NCI-H345 (cell line): ENCODE measurements around the gene CNN2.
"Not testable (repeated sequence)": the region's sequence is repeated elsewhere in the genome, so short reads cannot be mapped to it uniquely, and the experiment has no call there.

ENCODE experiments used
- DNase-seq: peaks from one replicate; lab custom pipeline; 2025; lab: John Stamatoyannopoulos, UW

CNN2 gene

DNA sequence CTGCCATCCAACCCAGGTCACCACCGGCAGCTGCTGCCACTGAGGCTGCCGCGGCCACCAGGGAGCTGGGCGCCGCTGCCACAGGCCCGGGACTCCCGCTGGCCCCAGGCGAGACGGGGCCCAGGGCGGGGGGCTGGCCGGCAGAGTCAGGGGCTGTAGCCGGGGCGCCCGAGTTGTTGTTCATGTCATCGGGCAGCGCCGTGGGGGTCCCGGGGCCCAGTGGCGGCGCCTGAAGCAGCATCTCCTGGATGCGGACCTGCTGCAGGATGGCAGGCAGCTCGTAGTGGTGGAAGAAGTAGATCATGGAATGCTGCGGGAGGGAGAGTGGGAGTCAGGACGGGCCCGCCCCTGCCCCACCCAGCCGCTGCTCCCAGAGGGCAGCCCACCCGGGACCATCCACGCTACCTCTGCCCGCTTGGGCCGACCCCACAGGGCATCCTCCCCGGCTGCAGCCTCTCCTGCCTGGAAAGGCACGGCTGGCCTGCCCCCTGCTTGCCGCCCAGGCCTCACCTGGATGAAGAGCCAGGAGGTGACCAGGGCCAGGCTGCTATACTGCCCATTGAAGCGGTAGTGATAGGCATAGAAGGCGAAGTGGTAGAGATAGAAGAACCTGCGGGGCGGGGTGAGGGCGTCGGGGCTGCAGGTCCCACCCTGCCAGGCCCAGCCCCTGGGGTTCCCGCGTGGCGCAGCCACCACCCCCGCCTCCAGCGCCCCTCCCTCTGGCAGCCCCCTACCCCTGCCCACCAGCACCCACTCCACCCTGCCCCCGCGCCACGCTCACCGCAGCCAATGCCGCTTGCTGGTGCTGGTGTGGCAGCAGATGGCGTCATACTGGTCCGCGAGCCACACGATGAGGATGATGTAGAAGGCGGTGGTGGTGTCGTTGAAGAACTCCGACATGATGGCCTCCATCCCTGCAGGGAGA is 15.6 kb upstream of the CNN2 start:
- DNase-seq, result no peak

DNA sequence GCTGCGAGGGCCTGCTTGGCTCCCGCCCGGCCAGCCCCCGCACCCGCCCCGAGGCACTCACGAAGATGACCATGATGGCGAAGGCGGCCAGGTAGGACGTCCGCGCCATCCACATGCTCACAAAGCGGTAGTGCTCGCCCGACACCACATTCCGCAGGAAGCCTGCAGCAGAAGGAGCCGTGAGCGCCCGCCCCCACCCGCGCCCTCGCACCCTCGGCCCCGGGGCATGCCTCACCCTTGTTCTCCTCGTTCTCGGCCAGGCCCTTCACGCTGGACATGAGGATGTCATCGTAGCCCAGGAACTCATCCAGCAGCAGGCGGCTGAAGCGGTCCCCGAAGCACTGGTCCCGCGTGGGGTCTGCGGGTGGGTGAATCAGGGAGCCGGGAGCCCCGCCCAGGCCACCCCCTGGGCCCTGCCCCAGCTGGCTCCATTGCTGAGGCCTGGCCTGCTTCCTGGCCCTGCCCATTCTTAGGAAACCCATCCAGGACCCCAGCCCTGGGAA is 14.5 kb upstream of the CNN2 start:
- no peak for DNase-seq

DNA sequence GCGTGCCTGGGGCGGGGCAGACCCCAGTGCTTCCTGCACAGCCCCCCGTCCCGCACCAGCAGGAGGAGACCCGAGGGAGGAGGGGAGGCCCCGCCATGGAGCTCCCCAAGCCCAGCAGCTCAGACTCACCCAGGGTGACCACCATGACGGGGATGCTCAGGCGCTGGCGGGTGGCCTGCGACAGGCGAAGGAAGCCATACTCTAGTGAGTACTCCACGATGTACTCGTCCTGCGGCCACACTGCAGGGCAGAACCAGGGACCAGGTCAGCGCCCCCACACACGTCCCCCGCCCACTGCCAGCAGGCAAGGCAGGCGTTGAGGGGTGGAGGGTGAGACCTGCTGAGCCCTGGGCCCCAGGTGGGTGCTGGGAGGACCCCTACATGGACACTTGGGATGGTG is 14.1 kb upstream of the CNN2 start:
- DNase-seq, result no peak

DNA sequence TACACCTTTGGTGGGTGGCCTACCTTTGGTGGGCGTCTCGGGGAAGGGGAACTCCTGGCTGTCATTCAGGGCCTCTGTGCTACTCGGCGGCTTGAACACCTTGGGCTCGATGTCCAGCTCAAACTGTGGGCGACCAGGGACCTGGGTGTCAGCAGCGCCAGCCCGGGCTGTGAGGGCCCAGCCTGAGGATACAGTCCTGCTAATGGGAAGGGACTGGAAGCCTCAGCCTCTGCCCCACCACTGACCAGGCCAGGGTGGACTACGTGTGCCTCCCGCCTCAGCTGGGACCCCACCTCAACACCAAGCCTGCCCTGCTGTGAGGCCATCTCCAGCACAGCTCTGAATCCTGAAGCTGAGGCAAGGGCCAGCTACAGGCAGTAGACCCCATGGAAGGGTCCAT is 13.2 kb upstream of the CNN2 start:
- DNase-seq, result no peak

DNA sequence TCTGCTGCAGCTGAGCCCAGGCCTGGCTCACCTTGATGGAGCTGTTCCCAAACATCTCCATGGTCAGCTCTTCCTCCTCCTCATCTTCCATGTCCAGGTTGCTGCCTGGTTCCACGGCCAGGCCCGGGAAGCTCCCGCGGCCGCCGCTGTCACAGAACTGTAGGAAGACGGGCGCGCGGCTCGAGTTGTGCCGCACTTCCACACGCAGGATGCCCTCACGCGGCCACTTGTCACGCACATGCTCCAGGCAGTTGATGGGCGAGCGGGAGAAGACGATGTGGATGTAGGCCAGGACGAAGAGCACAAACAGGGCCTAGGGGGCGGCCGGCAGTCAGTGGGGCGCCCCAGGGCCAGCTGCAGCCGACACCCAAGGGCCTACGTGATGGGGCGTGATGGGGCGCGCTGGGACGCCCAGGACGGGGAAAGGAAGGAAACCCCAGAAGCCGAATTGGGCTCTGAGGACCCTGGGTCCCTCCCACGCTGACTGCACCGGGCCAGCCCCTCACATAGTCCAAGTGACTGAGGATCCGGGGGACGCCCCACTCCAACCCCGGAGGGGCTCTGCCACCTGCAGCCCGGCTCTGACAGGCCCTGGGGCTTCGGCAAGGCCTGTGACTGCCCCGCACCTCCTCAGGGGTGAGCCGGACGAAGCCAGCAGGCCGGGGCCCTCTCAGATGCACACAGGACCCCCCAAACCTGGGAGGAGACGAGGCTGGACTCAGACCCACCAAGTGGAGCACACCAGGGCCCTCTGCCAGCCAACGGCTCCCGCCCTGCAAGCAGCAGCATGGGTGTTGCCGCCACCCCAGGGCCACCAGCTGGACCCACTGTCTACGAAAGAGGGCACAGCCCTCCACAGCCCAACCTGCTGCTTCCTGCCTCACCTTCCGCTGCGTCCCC is 12.0 kb upstream of the CNN2 start:
- DNase-seq, result no peak

DNA sequence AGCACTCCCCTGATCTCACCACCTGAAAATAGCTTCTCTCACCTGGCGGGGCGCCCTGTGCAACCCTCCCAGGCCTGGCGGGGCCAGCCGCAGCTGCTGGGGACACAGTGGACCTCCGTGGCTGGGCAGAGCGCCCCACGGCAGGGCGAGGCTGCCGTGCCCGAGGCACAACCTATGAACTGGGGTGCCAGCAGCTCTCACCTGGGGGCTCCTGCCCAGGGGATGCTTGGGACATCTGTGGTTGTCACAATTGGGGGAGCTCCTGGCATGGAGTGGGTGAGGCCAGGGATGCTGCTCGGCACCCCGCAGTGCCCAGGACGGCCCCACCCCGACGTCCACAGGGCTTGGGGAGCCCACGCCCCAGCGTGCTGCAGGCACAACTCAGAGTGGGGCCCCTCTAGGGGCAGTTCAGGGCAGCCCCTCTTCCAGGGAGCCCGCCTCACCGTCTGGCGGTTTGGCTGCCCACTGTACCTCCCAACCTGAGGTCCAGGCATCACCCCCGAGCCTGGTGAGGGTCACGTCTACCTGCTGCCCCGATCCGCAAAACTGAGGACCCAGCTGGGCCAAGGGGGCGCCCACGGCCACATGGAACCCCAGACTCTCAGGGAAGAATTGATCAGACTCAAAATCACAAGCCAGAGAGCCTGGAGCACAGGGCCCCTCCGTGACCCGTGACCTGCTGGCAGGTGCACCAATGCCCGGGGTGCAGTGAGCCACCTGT is 11.2 kb upstream of the CNN2 start:
- DNase-seq, result no peak

DNA sequence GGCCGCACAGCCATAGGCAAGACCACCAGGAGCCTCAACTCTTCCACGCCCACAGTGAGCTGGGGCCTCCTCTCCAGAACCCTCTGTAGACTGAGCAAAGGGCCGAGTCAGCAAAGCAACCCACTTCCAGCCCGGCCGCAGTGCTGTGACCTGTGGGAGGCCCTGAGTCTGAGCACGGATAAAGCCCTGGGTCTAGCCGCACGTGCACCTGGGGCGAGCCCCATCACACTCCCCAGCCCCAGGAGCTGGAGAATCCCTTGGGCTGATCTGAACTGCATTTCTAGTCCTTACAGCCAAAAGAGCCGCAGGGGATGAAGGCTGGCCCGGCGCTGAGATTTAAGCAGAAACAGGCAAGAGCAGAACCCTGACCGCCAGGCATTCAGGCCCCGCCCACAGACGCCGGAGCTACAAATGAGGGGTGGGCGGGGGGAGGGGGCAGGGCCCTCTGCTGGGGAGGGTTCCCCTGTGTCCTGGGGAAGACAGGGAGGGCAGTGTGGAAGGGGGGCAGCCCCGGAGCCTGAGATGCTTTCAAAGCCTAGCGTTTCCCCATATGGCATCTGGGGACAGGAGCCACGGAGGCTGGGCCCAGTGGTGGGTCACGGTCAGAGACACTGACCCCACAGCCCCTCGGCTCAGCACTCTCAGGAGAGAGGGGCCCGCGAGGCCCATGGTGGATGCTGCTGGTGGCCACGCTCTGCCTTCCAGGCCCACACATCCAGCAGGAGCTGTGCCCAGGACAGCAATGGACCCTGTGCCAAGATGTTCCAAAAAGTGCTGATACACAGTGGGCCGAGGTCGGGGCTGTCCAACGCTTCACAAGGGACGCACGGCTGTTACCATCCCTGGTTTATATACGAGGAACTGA is 10.4 kb upstream of the CNN2 start:
- DNase-seq, result no peak

DNA sequence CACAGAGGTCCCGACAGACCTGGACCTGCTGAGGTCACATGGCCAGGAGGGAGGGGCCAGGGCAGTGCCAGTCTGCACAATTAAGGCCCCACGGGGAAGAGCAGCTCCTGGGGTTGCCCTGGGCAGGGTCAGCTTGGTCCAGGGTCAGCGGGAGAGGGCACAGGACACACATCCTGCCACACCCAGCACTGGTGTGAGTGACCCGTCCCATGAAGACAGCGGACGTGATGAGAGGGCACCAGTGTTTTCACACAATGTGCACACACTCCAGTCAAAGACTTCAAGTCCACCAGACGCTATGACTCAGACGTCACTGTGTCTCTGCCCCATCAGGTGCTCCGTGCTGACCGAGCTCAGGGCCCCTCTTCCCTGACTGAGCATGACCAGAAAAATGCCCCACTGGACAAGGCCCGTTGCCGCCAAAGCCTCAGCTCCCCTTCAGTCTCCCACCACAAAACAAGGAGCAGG is 9.7 kb upstream of the CNN2 start:
- DNase-seq, result no peak

DNA sequence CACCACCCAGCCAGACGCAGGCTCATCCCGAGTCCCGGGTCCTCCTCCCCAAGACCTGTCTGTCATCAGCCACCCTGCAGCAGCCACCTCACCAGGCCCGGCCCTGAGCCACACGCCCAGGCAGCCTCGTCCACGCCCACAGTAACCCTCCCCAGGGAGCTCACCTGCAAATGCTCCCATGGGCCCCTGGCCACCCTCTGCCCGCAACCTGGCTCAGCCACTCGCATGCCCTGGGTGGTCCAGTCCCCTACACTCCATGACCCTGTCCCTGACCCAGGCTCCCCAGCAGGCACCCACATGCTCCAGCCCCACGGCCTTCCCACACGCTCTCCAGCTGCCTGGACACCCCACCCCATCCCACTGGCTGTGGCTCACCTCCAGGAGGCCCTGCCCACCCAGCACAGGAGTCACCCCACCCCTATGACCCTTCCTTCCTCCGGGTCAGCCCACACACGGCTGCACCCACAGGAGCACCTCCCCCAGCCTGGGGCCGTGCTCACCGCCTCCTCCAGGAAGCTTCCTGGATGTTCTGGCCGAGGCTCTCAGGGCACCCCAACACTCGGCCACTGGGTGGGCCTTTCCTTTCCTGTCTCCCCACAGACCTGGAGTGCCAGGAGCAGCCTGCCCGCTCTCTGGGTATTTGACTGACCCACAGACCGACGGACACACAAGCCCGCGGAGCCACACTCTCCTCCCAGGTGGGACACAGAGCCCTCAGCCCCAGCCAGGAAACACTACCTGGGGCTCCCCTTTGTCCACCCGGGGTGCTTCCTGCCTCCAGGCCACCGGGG is 9.1 kb upstream of the CNN2 start:
- DNase-seq, result no peak

DNA sequence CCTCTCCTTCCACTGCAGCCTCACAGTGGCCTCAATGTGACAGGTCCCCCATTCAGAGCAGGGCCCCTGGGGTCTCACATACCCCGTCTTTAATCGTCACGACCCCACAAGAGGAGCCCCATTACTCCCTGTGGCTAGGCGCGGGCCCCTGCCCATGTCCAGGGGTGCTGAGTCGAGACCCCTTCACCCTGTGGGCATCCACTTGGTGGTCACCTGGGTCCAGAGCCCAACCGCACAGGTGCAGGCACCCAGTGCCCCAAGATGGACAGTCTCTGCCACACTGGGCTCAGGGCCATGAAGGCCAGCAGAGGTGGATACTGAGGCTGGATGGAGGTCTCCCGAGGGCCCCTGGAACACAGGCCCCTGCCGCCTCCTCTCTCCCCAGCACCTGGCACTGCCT is 8.5 kb upstream of the CNN2 start:
- no peak for DNase-seq

DNA sequence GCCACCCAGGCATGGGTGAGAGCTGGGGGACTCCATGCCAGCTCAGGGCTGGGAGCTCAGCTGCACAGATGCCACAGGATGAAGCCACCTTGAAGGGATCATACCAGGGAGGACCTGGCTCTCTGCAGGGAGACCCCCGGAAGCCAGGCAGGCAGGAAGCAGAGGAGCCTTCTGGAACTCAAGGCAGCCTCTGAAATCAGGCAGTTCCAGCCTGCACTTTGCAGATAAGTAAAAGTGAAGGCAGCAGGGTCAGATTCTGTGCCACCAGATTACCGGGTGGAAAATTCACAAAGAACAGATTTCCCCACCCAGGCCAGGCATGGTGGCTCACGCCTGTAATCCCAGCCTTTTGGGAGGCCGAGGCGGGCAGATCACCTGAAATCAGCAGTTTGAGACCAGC is 8.0 kb upstream of the CNN2 start:
- DNase-seq, result no peak

DNA sequence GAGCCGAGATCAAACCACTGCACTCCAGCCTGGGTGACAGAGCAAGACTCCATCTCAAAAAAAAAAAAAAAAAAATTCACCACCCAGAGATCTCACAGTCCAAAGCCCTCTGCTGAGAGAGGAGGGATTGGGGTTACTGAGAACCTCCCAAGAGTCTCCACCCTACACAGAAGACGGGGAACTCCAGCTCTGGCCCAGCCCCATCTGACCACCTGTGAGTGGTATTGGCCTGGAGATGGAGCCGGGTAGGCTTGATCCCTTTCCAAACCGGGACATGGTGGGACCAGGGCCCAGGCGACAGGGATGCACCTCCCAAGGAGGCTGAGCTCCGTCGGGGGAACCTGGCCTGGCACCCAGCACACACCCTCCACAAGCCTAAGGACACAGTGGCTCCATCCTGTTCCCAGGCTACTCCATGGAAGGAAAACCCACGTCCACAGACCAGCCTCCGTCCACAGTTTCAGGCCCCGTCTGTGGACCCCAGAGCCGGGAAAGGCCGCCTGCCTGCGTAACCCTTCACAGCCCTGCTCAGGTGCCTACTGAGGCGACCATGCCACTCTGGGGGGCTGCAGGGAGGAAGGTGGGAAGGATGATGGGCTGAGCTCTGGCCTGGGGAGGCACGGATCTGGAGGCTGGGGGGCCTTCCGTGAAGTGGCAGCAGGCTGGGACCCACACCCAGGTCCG is 7.3 kb upstream of the CNN2 start:
- DNase-seq, result no peak

DNA sequence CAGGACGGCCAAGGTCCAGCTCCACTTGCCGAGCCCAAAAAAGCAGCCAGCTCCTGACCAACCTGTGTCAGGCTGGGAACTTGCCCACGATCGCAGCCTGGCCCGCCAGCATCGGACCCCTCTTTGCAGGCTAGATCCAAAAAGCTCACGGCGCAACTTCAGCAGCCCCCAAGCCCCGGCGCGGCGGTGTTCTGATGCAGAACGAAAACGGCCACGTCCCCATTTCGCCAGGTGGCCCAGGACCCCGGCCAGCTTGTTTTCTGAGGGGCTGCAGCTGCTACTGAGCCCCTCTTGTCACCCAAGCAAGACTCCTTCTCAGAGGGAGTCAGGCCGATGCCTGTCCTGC is 6.8 kb upstream of the CNN2 start:
- DNase-seq, result no peak

DNA sequence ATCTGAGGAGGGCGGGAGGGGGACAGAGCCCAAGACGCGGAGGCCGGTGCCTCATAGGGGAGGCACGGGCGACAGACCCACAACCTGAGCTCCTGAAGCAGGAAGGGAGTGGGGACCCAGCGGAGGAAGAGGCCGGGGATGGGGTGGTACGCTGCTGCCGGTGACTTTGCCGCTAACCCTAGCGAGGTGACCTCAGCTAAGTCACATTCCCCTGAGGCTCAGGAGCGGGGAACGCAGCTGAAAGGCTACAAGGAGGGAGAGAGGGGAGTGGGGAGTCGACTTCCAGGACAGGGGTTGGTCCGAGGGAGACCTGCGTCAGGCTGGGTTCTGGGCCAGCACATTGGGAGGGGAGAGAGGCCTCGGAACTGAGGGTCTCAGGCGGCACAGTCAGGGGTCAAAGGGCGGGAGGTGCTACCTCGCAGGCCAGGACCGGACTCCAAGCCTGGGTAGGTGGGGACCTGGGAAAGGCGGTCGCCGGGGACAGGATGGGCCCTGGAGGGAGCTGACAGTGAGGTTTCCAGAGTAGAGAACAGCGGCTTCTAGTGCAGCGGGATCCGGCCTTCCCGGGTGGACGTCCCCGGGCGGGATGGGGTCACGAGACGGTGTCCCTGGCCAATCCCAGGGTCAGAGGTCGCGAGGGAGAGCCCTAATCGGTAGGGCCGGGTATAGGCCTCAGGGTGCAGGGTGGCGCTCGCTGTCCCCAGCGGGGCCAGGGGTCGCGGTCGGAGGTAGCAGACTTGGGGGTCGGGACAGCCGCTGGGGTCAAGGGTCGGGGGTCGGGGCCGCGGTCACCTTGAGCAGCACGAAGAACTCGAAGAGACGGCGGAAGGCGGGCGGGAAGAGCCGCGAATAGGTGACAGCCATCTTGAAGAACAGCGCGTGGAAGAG is 6.2 kb upstream of the CNN2 start:
- DNase-seq, result no peak

DNA sequence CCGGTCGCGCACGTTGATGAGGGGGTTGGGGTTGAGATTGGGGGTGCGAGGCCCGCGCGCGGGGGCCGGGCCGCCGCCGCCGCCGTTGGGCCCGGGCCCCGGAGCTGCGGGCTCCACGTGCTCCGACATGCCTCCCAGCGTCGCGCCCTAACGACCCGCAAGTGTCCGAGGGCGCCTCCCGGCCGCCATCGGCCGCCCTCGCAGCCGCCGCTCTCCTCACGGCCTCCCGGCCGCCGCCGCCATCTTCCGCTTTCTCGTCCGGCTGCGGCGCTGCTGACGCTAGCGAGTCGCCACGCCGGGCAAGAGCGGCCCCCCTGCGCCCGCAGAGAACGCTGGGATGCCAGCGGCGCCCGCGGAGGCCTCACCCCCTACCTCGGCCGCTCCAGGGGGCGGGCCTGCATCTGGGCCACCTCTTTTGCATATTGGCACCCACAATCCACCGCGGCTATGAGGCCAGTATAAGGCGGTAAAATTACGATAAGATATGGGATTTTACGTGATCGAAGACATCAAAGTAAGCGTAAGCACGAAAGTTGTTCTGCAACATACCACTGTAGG is 5.5 kb upstream of the CNN2 start, which contains the start of gene TMEM259:
Gene TMEM259 (minus strand): TSS at position 256 of the 558 bp plus-strand sequence. CDS start 127 bp downstream, at position 129.
- peak; percentile 97 for DNase-seq

DNA sequence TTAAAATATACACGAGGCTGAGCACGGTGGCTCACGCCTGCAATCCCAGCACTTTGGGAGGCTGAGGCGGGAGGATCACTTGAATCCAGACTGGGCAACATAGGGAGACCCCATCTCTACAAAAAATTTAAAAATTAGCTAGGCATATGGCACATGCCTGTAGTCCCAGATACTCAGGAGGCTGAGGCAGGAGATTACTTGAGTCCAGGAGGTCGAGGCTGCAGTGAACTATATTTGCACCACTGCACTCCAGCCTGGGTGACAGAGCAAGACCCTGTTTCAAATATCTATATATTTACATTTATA is 2.6 kb upstream of the CNN2 start:
- DNase-seq, result not testable (repeated sequence)

DNA sequence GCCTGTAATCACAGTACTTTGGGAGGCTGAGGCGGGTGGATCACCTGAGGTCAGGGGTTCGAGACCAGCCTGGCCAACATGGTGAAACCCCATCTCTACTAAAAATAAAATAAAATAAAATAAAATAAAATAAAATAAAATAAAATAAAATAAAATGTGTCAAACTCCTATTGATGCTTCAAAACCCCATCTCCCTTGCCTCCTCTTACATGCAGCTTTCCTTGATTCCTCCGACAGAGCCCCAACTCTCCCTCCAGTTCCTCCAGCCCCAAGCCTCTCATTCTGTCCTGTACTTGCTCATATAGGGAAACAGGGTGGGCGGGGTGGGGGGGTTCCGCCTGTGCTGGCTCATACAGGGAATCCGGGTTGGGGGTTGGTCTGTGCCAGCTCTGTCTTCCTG is 1.3 kb upstream of the CNN2 start:
- DNase-seq, result not testable (repeated sequence)
